GM21360 (cell line): ENCODE results near the gene CEBPG.

ENCODE experiments used
- ATAC-seq: cut with Tn5 transposase; IDR thresholded peaks from one replicate; pipeline ENCODE4 v1.9.1; 2021; ENCODE audit warnings: mild to moderate bottlenecking, moderate library complexity; ENCODE audit not compliant: unreplicated experiment

CEBPG gene

DNA sequence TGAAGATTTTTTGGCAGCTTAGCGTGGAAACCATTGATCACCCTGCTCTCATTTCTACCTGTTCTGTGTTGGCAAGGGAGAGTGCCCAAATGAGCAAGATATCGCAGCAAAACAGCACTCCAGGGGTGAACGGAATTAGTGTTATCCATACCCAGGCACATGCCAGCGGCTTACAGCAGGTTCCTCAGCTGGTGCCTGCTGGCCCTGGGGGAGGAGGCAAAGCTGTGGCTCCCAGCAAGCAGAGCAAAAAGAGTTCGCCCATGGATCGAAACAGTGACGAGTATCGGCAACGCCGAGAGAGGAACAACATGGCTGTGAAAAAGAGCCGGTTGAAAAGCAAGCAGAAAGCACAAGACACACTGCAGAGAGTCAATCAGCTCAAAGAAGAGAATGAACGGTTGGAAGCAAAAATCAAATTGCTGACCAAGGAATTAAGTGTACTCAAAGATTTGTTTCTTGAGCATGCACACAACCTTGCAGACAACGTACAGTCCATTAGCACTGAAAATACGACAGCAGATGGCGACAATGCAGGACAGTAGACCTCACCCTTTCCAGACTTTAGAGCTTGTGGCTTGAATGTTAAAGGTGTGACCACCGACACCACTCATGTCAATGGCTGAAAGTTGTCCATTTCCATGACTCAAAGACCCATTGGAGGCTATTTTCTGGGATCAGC is 5.8 kb downstream of the CEBPG start:
- no peak for ATAC-seq

- no peak for ATAC-seq
These were observed 7.6 kb downstream of the CEBPG start for GRCh38 chr19:33381101-33381500.

DNA sequence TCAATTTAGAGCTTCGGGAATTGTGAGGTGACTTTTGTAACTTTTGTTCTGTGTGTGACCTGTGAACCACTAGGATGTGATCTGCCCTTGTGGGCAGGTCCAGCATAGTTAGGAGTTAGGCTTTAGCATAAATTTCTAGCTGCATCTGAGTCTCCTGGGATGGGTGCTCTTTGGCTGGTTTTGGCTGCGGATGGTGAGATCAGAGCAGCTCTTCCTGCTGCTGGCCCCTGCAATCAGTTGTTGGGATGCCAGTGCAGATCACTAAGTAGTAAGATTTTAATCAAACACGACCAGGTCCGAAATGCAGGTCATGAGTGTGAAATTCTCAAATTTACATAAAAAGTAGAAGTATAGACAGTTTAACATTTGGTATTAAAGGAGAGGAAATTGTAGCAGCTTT is 8.5 kb downstream of the CEBPG start:
- ATAC-seq: no peak

- ATAC-seq: no peak
These were observed 9.5 kb downstream of the CEBPG start for GRCh38 chr19:33382982-33383381.

GRCh38 chr19:33383720-33384292 is 10.3 kb downstream of the CEBPG start:
- ATAC-seq: no peak

GRCh38 chr19:33384983-33385382 is 11.5 kb downstream of the CEBPG start:
- ATAC-seq: no peak

DNA sequence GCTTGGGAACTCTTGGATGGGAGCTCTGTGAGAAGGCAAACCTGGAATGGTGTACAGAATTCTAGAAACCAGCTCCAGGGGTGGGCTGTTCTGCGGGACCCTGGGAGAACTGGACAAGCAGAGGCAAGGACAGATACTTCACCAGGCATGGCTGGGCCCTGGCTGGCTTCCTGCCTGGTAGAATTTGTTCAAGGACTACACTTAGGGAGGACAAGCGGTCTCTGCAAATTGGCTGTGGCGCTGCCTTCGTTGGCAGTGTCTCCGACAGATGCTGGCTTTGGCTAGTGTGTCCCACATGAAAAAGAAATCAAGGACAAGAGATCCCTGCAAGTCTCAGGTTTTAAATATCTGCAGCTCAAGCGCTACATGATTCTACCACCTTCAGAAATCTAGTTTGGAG is 12.4 kb downstream of the CEBPG start:
- ATAC-seq: no peak

DNA sequence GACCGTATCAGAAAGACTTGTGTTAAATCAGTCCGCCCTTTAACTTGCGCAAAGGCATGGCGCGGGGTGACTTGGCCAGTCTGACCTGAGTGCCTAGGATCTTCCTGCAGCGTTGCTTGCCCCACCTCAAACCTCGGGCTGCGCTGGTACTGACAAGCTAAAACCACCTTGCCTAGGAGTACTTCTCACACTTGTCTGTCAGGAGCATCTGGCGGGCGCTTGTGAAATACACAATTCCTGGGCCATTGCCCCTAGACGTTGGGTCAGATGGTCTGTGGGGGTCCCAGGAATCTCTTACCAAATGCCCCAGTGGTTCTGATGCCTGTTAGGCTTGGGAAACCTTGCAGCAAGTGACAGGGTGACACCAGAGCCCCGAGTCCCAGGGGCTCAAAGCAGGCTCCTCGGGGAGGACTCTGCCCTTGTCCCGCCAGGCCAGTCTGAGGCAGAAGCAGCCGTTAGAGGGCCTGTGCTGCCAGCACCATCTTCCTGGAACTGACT is 12.9 kb downstream of the CEBPG start:
- no peak for ATAC-seq

DNA sequence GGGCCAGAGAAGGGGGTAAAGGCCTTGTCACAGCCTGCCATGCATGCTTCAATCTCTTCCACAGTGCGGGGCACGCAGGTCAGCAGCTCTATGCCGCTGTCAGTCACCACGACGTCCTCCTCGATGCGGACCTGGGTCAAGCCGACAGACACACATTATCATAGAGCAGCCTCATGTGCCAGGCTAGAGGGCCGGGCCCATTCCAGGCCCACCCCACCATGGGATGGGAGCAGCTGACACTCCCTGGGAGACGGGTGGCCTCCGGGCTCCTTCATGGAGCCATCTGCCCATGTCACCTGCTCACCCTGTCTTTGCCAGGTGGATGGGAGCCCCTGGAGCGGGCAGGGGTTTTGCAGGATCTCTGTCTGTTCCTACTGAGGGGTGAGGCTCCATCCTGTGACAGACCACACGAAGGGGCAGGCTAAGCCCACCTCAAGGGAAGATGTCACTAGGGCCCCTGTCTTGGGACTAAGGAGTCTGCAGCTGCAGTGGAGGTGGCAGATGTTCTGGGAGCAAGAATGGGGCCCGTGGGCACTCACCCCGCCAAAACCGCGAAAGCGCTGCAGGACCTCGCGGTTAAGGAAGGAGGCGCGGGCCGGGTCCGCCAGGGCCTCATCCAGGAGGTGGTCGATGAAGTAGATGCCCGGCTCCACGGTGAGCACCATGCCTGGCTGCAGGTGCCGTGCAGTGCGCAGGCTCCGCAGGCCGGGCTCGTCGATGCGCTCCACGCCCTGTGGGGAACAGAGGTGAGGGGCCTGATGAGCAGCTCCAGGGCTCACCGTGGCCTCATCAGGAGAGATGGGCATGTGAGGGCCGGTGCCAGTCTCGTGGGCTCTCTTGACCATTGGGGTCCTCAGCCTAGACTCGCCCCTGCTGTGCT is 14.1 kb downstream of the CEBPG start:
- no peak for ATAC-seq

GRCh38 chr19:33388231-33388724 is 14.8 kb downstream of the CEBPG start:
- no peak for ATAC-seq

- no peak for ATAC-seq
These were observed 15.4 kb downstream of the CEBPG start for GRCh38 chr19:33388725-33389420.

- no peak for ATAC-seq
These were observed 16.1 kb downstream of the CEBPG start for GRCh38 chr19:33389421-33390100.

DNA sequence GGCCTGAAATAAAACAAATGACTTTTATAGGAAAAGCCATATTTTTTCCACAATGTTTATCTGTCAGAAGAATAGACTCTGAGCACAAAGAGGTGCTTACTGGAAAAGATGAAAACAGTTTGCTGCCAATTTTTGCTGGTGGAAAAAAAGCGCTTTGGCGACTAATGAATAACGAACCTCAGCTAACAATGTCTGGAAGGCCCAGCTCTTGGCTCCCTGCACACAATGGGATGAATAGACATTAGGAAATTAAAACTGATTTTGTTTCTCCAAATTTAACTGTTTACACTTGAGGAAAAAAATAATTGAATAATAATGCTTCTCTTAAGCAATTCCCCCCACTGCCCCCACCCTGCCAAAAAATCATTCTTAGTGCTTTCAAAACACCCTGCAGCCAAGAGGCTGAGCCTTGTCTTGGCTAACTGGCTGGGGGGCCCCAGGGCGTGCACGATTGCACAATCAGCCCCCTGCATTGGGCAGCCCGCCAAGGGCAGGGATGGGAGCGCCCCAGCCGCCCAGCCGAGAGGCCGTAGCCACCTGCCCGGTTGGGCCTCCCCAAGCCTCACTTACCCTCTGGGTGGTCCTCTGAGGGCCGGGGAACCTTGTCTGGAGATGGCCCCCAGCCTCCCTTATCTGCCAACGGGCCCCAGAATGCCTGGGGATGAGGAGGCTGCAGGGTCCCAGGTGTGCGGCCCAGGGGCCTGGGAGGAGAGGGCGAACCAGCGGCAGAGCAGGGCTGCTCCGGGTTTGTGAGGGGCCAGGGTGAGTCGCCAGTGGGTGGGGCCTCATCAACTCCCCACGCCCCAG is 16.8 kb downstream of the CEBPG start:
- no peak for ATAC-seq

GRCh38 chr19:33390908-33391630 is 17.6 kb downstream of the CEBPG start:
- ATAC-seq: no peak

GRCh38 chr19:33391631-33392249 is 18.2 kb downstream of the CEBPG start:
- no peak for ATAC-seq

DNA sequence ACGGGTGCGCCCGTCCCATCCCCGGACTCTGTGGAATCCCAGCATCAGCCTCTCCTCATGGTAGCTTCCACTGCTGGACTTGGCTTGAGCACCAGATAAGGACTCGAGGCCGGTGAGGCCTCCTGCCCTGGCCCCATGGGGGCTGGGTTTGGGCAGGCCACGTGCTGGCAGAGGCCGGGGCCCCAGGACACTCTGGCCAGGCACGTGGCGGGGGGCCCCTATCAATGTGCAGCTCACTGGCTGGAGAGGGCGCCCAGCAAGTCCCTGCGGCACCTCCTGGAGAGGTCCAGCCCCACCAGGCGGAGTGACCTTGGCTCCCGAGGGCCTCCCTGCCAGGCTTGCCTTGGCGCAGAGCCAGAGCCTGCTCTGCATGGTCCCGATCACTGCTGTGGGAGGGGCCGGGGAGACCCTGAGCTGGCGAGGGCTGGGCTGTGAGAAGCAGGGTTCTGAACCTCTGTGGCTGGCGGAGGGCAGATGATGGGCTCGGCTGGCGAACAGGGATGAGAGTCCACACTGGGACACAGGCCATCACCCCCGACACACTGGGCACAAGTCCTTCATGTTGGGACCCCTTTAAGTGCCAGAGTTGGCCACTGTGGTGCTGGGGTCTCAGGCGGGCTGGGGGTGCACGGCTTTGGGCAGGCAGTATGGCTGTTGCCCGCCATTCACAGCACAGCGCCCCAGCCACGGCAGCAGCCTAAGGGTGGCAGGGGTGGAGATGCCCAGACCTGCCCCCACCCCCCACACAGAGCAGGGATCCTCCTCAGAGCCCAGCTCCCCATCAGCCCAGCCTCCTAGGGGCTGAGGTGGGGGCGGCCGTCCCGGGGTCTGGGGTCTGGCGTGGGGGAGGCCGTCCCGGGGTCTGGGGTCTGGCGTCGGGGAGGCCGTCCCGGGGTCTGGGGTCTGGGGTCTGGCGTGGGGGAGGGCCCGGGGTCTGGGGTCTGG is 19.1 kb downstream of the CEBPG start:
- ATAC-seq: no peak

GRCh38 chr19:33393286-33394005 is 19.9 kb downstream of the CEBPG start:
- ATAC-seq: no peak
